ENCODE measurements around the gene AMH. TPM values are rescaled to one million over a fixed set of nuclear protein-coding genes. Genes with fewer than 3 reads are reported as not detected.

The AMH gene
- total RNA-seq, 1 donor from 2014 or later, result 0.64 TPM

GRCh38 chr19:2221250-2221831, 27.8 kb upstream of the AMH start:
- no peak for DNase-seq (ENCODE audit: low read depth in 2 of 2)

- DNase-seq (ENCODE audit: low read depth in 2 of 2), result peak in 1 of 2 donors; percentile 25
These were observed 27.2 kb upstream of the AMH start for GRCh38 chr19:2221918-2222317.

GRCh38 chr19:2223391-2223790, 25.7 kb upstream of the AMH start:
- no peak for DNase-seq (ENCODE audit: low read depth in 2 of 2)

GRCh38 chr19:2223959-2224358, 25.2 kb upstream of the AMH start:
- DNase-seq (ENCODE audit: low read depth in 2 of 2), result no peak

GRCh38 chr19:2224754-2225349, 24.3 kb upstream of the AMH start:
- DNase-seq (ENCODE audit: low read depth in 2 of 2), result no peak

GRCh38 chr19:2225415-2226050, 23.6 kb upstream of the AMH start:
- DNase-seq (ENCODE audit: low read depth in 2 of 2), result no peak

- DNase-seq (ENCODE audit: low read depth in 2 of 2), result no peak
These were observed 22.9 kb upstream of the AMH start for GRCh38 chr19:2226051-2226839.

- no peak for DNase-seq (ENCODE audit: low read depth in 2 of 2)
These were observed 22.2 kb upstream of the AMH start for GRCh38 chr19:2226840-2227360.

GRCh38 chr19:2227415-2228156, 21.5 kb upstream of the AMH start:
- DNase-seq (ENCODE audit: low read depth in 2 of 2), result no peak

- DNase-seq (ENCODE audit: low read depth in 2 of 2), result no peak
These were observed 20.7 kb upstream of the AMH start for GRCh38 chr19:2228157-2229030.

- no peak for DNase-seq (ENCODE audit: low read depth in 2 of 2)
These were observed 19.8 kb upstream of the AMH start for GRCh38 chr19:2229103-2230032.

- DNase-seq (ENCODE audit: low read depth in 2 of 2), result no peak
These were observed 19.0 kb upstream of the AMH start for GRCh38 chr19:2230033-2230531.

GRCh38 chr19:2230807-2231533, 18.2 kb upstream of the AMH start:
- no peak for DNase-seq (ENCODE audit: low read depth in 2 of 2)

GRCh38 chr19:2231621-2232221, 17.4 kb upstream of the AMH start:
- DNase-seq (ENCODE audit: low read depth in 2 of 2), result peak in 1 of 2 donors; percentile 17

- no peak for DNase-seq (ENCODE audit: low read depth in 2 of 2)
These were observed 16.6 kb upstream of the AMH start for GRCh38 chr19:2232286-2233151.

GRCh38 chr19:2233601-2234280, 15.4 kb upstream of the AMH start:
- no peak for DNase-seq (ENCODE audit: low read depth in 2 of 2)

All from dermis microvascular lymphatic vessel endothelial cell (primary cell).